Activated CD8-positive, alpha-beta memory T cell treated with anti-CD3 and anti-CD28 coated beads, Interleukin-2, amount 50 U/mL, for 24 hours (primary cell): ENCODE data around the gene OR56B4.

Experiments used
- DNase-seq: peaks from one replicate; pipeline ENCODE4 v3.0.0-alpha.2; 2020; ENCODE audit errors: extremely low read depth

OR56B4 gene

GRCh38 chr11:6151117-6151516, 43.6 kb downstream of the OR56B4 start:
- DNase-seq, result no peak

GRCh38 chr11:6152126-6152525, 44.6 kb downstream of the OR56B4 start:
- DNase-seq, result no peak

- DNase-seq, result no peak
These were observed 49.3 kb downstream of the OR56B4 start for GRCh38 chr11:6156628-6157359.
